K562 (cell line): ENCODE data around the gene TMEM132D. TPM values are rescaled to one million over a fixed set of nuclear protein-coding genes. Genes with fewer than 3 reads are reported as not detected.
A peak's percentile ranks its signal among the peaks of the same experiment; 100 is the strongest.

Experiments used
- ATF3 ChIP-seq, 2 experiments: fragments of 450-650 bp in 1 of 2; sonication (generic) in 1 of 2; formaldehyde crosslinking in 1 of 2; IDR thresholded peaks in 1 of 2; conservative IDR thresholded peaks in 1 of 2; 2 replicates each; pipeline versions ENCODE4 v1.6.1 to v1.8.1; 2016 to 2023; ENCODE audit warnings: mild to moderate bottlenecking in 2 of 2, moderate library complexity in 2 of 2, inconsistent platforms in 1 of 2, missing genetic modification reagents in 1 of 2
- CREB5 ChIP-seq: fragments of 250-450 bp; sonication (Bioruptor Pico); IDR thresholded peaks from 2 replicates; pipeline ENCODE4 v1.5.0; 2020; ENCODE audit warnings: mild to moderate bottlenecking
- ELK3 ChIP-seq: fragments of 450-650 bp; formaldehyde crosslinking; IDR thresholded peaks from 2 replicates; pipeline ENCODE4 v1.4.0; 2020; ENCODE audit warnings: mild to moderate bottlenecking
- GATAD2A ChIP-seq: fragments of 450-650 bp; IDR thresholded peaks from 2 replicates; pipeline ENCODE4 v1.6.1; 2017
- PBX2 ChIP-seq, 2 experiments: IDR thresholded peaks in 1 of 2; conservative IDR thresholded peaks in 1 of 2; 2 replicates each; pipeline ENCODE4 v1.6.1; 2016; ENCODE audit warnings: low read depth in 2 of 2, mild to moderate bottlenecking in 1 of 2, missing compliant biosample characterization in 1 of 2, missing genetic modification characterization in 1 of 2, moderate library complexity in 1 of 2
- RBM22 ChIP-seq: fragments of 200-400 bp; formaldehyde crosslinking; IDR thresholded peaks from 2 replicates; pipeline ENCODE4 v1.6.1; 2018; ENCODE audit warnings: low read length, low read depth; ENCODE audit not compliant: poor library complexity, severe bottlenecking
- STAG1 ChIP-seq: sonication (generic); formaldehyde crosslinking; IDR thresholded peaks from 2 replicates; pipeline ENCODE4 v1.5.0; 2020; ENCODE audit warnings: missing genetic modification reagents, borderline replicate concordance
- ZBTB8A ChIP-seq: fragments of 450-650 bp; IDR thresholded peaks from 2 replicates; pipeline ENCODE4 v1.6.1; 2018; ENCODE audit warnings: mild to moderate bottlenecking, moderate library complexity; ENCODE audit not compliant: partially characterized antibody
- ZKSCAN3 ChIP-seq: fragments of 250-450 bp; sonication (Bioruptor Pico); IDR thresholded peaks from 2 replicates; pipeline ENCODE4 v1.4.0; 2020
- ZNF140 ChIP-seq: fragments of 250-450 bp; sonication (Bioruptor Pico); IDR thresholded peaks from 2 replicates; pipeline ENCODE4 v1.8.0; 2021; ENCODE audit warnings: moderate library complexity, mild to moderate bottlenecking, inconsistent platforms
- ZNF143 ChIP-seq: sonication (generic); formaldehyde crosslinking; IDR thresholded peaks from 2 replicates; pipeline ENCODE4 v1.9.0; 2022; ENCODE audit warnings: mild to moderate bottlenecking, missing genetic modification reagents
- ZNF316 ChIP-seq: fragments of 450-650 bp; IDR thresholded peaks from 2 replicates; pipeline ENCODE4 v1.6.1; 2016
- ZNF395 ChIP-seq: fragments of 200-800 bp; sonication (Bioruptor generic); IDR thresholded peaks from 2 replicates; pipeline ENCODE4 v1.6.1; 2017; ENCODE audit warnings: missing genetic modification characterization, missing compliant biosample characterization
- ZNF609 ChIP-seq: sonication (generic); formaldehyde crosslinking; IDR thresholded peaks from 2 replicates; pipeline ENCODE4 v1.8.1; 2023; ENCODE audit warnings: missing genetic modification reagents, mild to moderate bottlenecking, borderline replicate concordance
- ZNF696 ChIP-seq: fragments of 250-450 bp; sonication (Bioruptor Pico); conservative IDR thresholded peaks from 2 replicates; pipeline ENCODE4 v1.4.0; 2020; ENCODE audit warnings: mild to moderate bottlenecking, moderate library complexity
- polyA plus RNA-seq, 8 experiments: library from polyadenylated mRNA; depleted of rRNA in 4 of 8; stranded (reverse) in 5 of 8; unstranded in 3 of 8; fragments of >200 nt; fragmentation: Nextera tagmentation in 2 of 8; fragmentation: Illumina TruSeq in 1 of 8; extraction: Ambion mirVana in 2 of 8; extraction: Trizol in 1 of 8; gene quantifications; 2 replicates each; pipeline versions ENCODE4 v1.2.1 to v1.2.3, GENCODE V29; 2011 to 2014; ENCODE audit warnings: inconsistent platforms in 1 of 8, missing spikeins in 1 of 8
- total RNA-seq, 7 experiments: library from RNA; depleted of rRNA in 6 of 7; stranded (reverse); fragments of >200 nt in 6 of 7; fragmentation: Illumina TruSeq in 2 of 7; extraction: Trizol in 2 of 7; gene quantifications; 2 replicates each; pipeline versions ENCODE4 v1.2.1 to v1.2.3, GENCODE V29; 2011 to 2021; ENCODE audit warnings: low replicate concordance in 1 of 7

Gene TMEM132D
- total and polyA plus RNA-seq, 9 of the 15 experiments (the other 6 are each of a cell fraction or from before 2014, with no cell fraction given) = not detected

GRCh38 chr12:129371268-129371667 lies 532.6 kb downstream of the TMEM132D start (continued):
- TF ChIP-seq CREB5 (CRISPR knock-in tag) = no peak
- no peak for TF ChIP-seq ZNF143 (CRISPR knock-in tag)
- TF ChIP-seq ELK3 (CRISPR knock-in tag) = no peak
- no peak for TF ChIP-seq ZNF395 (CRISPR knock-in tag)
- TF ChIP-seq RBM22 = no peak
- no peak for TF ChIP-seq PBX2 (CRISPR knock-in tag; IDR thresholded peaks at IDR 0.05; ENCODE audit: low read depth)
- no peak for TF ChIP-seq PBX2 (tag; conservative IDR thresholded peaks at IDR 0.05; ENCODE audit: low read depth)
- no peak for TF ChIP-seq ZNF696 (CRISPR knock-in tag)
- TF ChIP-seq ZKSCAN3 = no peak
- TF ChIP-seq ZNF140 (CRISPR knock-in tag) = no peak
- no peak for TF ChIP-seq GATAD2A
- peak; percentile 13; the same call in 1 of the 2 replicates for TF ChIP-seq ATF3 (IDR thresholded peaks at IDR 0.05)
- TF ChIP-seq ATF3 (CRISPR knock-in tag; conservative IDR thresholded peaks at IDR 0.05) = no peak
- no peak for TF ChIP-seq ZBTB8A
- TF ChIP-seq ZNF609 (CRISPR knock-in tag) = no peak
- TF ChIP-seq ZNF316 = 0 out of 2 replicates have a peak, but pooled peaks have one; percentile 7
- TF ChIP-seq STAG1 (CRISPR knock-in tag) = no peak
